Type B pancreatic cell (in vitro differentiated cells): ENCODE data around the gene HPS5. TPM values are rescaled to one million over a fixed set of nuclear protein-coding genes. Genes with fewer than 3 reads are reported as not detected.

Experiments used
- DNase-seq: peaks from one replicate; pipeline ENCODE4 v3.0.0; 2021; ENCODE audit warnings: mixed read lengths; ENCODE audit not compliant: unreplicated experiment; ENCODE audit errors: extremely low spot score
- H3K27ac Mint-ChIP-seq: 2 replicates; pipeline ENCODE4 v1.8.0; 2021; ENCODE audit warnings: mild to moderate bottlenecking, mixed read lengths
- H3K27me3 Mint-ChIP-seq: 2 replicates; pipeline ENCODE4 v1.8.0; 2021; ENCODE audit warnings: mixed read lengths
- H3K36me3 Mint-ChIP-seq: 2 replicates; pipeline ENCODE4 v1.8.0; 2021; ENCODE audit warnings: mixed read lengths
- H3K4me1 Mint-ChIP-seq: one replicate; pipeline ENCODE4 v1.8.0; 2021; ENCODE audit warnings: mixed read lengths; ENCODE audit not compliant: unreplicated experiment
- H3K4me3 Mint-ChIP-seq: 2 replicates; pipeline ENCODE4 v1.8.0; 2021; ENCODE audit warnings: mild to moderate bottlenecking, mixed read lengths
- H3K9me3 Mint-ChIP-seq: 2 replicates; pipeline ENCODE4 v1.8.0; 2021; ENCODE audit warnings: mixed read lengths
- CTCF ChIP-seq: fragments of 200-600 bp; sonication (generic); conservative IDR thresholded peaks from 2 replicates; pipeline ENCODE4 v1.5.0; 2021; ENCODE audit warnings: antibody characterized with exemption, mild to moderate bottlenecking
- total RNA-seq: library from RNA; stranded (reverse); gene quantifications from 2 replicates; pipeline ENCODE4 v1.2.1, GENCODE V29; 2021; ENCODE audit warnings: low replicate concordance

Gene HPS5
- total RNA-seq, 1 donor from 2014 or later, result 18.9 TPM

DNA sequence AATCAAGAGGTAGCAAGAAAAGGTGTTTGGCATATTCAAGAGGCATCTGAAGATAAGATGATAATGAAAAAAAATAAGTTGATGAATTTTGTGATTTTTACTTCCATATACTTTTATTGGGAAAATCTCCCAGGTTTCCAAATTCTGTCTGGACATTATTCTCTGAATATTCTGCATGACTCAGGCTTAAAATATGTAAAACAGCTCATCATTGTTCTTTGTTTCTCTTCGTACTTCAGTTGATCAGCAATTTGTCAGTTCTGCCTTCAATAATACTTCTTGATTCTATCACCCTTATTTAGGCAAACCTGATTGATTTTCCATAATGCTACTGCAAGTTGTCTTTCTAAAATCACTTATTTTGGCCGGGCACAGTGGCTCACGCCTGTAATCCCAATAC, 30.6 kb upstream of the HPS5 start:
- DNase-seq, result no peak
- H3K36me3 Mint-ChIP-seq, result peaks cover 21% of the 10 kb centered on the region
- H3K9me3 Mint-ChIP-seq, result no peaks in the 10 kb centered on the region
- no peaks in the 10 kb centered on the region for H3K27me3 Mint-ChIP-seq
- no peak overlapping the region for H3K27ac Mint-ChIP-seq
- no peak overlapping the region for H3K4me3 Mint-ChIP-seq
- no peak for TF ChIP-seq CTCF
- H3K4me1 Mint-ChIP-seq, result no peaks in the 10 kb centered on the region

GRCh38 chr11:18347471-18348125, 25.7 kb upstream of the HPS5 start:
- DNase-seq, result no peak
- H3K9me3 Mint-ChIP-seq, result no peaks in the 10 kb centered on the region
- no peak overlapping the region for H3K4me3 Mint-ChIP-seq
- TF ChIP-seq CTCF, result no peak
- H3K27me3 Mint-ChIP-seq, result no peaks in the 10 kb centered on the region
- H3K4me1 Mint-ChIP-seq, result no peaks in the 10 kb centered on the region
- H3K36me3 Mint-ChIP-seq, result peaks cover 19% of the 10 kb centered on the region
- no peak overlapping the region for H3K27ac Mint-ChIP-seq

GRCh38 chr11:18332891-18333290, 11.0 kb upstream of the HPS5 start:
- Mint-ChIP-seq H3K36me3 (peaks cover 25% of the 10 kb centered on the region), H3K4me3 (no peak overlapping the region), H3K27me3 (no peaks in the 10 kb centered on the region), H3K9me3 (no peaks in the 10 kb centered on the region), H3K27ac (no peak overlapping the region), H3K4me1 (peaks cover 6% of the 10 kb centered on the region)
- no peak for TF ChIP-seq CTCF
- DNase-seq, result no peak

- Mint-ChIP-seq H3K27ac (no peak overlapping the region), H3K36me3 (peaks cover 25% of the 10 kb centered on the region), H3K27me3 (no peaks in the 10 kb centered on the region), H3K9me3 (no peaks in the 10 kb centered on the region), H3K4me1 (peaks cover 6% of the 10 kb centered on the region), H3K4me3 (no peak overlapping the region)
- DNase-seq, result no peak
- TF ChIP-seq CTCF, result no peak
Observed at GRCh38 chr11:18332302-18332701, 10.4 kb upstream of the HPS5 start.

- Mint-ChIP-seq H3K27me3 (no peaks in the 10 kb centered on the region), H3K4me1 (peaks cover 6% of the 10 kb centered on the region), H3K9me3 (no peaks in the 10 kb centered on the region), H3K36me3 (peaks cover 30% of the 10 kb centered on the region), H3K27ac (no peak overlapping the region), H3K4me3 (no peak overlapping the region)
- no peak for DNase-seq
- TF ChIP-seq CTCF, result no peak
Observed at GRCh38 chr11:18330921-18331320, 9.0 kb upstream of the HPS5 start.
